K562 (cell line): ENCODE results near the gene KRTCAP2.

Experiments
- BRF1 ChIP-seq: IDR thresholded peaks from 3 replicates; pipeline ENCODE4 v1.6.1; 2011; ENCODE audit warnings: borderline replicate concordance, mild to moderate bottlenecking; ENCODE audit not compliant: insufficient read length; ENCODE audit errors: extremely low read depth
- POLR2AphosphoS5 ChIP-seq: IDR thresholded peaks from 2 replicates; pipeline ENCODE4 v1.6.1; 2011; ENCODE audit warnings: mild to moderate bottlenecking, low read depth, low read length, moderate library complexity; ENCODE audit not compliant: control insufficient read depth, insufficient read depth
- PREB ChIP-seq: sonication (generic); formaldehyde crosslinking; IDR thresholded peaks from 2 replicates; pipeline ENCODE4 v1.8.1; 2023; ENCODE audit warnings: mild to moderate bottlenecking, missing genetic modification reagents
- RBBP5 ChIP-seq: fragments of 200-600 bp; sonication (generic); IDR thresholded peaks from 2 replicates; pipeline ENCODE4 v1.6.1; 2012; ENCODE audit warnings: borderline replicate concordance, mild to moderate bottlenecking, low read length, control low read depth, inconsistent platforms; ENCODE audit not compliant: insufficient read depth, poor library complexity, severe bottlenecking
- ZNF175 ChIP-seq: fragments of 200-800 bp; sonication (Bioruptor generic); IDR thresholded peaks from 2 replicates; pipeline ENCODE4 v1.6.1; 2016; ENCODE audit warnings: low read depth, mild to moderate bottlenecking, missing genetic modification characterization, missing compliant biosample characterization
- ZNF274 ChIP-seq: IDR thresholded peaks from 2 replicates; pipeline ENCODE4 v1.6.1; 2011; ENCODE audit warnings: low read depth, mild to moderate bottlenecking, low read length, moderate library complexity, borderline replicate concordance

- TF ChIP-seq ZNF175 (CRISPR knock-in tag) (no peak), PREB (CRISPR knock-in tag) (no peak), ZNF274 (no peak), RBBP5 (no peak), BRF1 (no peak), POLR2AphosphoS5 (no peak)
These were observed 27.8 kb upstream of the KRTCAP2 start for GRCh38 chr1:155200920-155201319.
